ENCODE data around the gene CACNA2D3.

The CACNA2D3 gene

GRCh38 chr3:55009372-55009771, 887.0 kb downstream of the CACNA2D3 start:
- DNase-seq (ENCODE audit: low spot score) = no peak

DNA sequence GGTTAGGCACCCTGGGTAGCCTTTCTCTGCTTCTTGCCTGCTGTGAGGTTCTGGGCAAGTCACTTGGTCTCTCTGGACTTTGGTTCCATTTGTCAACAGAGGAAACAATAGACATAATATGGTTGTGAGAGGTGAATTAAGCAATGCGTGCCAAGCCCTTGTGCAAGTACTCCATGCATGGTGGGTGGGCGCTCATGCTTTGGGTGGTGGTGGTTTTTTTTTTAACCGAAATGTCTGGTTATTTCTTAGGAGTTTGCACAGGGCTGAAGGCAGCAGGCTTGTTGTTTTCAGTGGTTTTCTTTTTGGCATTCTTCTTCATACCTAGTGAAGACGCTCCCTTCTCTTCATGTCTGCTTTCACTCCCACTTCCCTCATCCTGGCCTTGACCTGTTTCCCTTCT, 889.7 kb downstream of the CACNA2D3 start:
- no peak for DNase-seq (ENCODE audit: low spot score)

GRCh38 chr3:55013145-55013925, 891.0 kb downstream of the CACNA2D3 start:
- DNase-seq (ENCODE audit: low spot score) = no peak

- DNase-seq (ENCODE audit: low spot score) = no peak
These were observed 891.7 kb downstream of the CACNA2D3 start for GRCh38 chr3:55014081-55014480.

DNA sequence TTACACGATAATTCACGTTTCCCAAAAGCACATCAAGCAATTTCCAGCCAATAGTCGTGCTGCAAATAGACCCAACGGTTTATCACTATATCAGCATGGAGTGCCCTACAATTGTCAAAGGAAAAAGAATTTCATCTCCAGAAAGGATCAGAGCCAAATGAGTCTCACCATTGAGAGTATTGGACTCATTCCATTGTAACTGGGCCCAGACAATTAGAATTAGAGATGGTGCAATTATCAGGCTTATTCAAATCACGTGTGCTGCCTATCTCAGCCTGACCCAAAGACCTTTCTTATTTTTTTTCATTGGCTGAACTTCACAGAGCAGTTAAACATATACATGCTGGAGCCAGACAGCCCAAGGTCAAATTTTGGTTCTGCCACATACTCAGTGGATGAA, 892.6 kb downstream of the CACNA2D3 start:
- DNase-seq (ENCODE audit: low spot score) = no peak

DNA sequence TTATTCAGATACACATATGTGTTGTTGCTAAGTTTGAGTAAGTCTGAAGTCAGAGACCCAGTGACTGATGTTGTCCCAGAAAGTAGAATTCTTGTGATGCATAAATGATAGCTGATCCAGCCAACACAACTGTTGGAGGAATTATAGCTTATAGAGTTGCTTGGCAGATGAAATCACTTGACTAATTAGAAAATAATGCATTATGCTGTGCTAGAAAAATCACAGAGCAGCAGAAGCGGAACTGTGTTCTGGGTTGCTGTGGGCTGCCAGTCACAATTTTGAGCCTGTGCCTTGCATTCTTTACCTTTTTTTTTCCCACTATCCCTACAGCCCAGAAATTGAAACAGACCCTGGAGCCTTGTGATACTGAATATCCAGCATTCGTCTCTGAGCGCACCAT, 895.5 kb downstream of the CACNA2D3 start:
- DNase-seq (ENCODE audit: low spot score) = no peak

DNA sequence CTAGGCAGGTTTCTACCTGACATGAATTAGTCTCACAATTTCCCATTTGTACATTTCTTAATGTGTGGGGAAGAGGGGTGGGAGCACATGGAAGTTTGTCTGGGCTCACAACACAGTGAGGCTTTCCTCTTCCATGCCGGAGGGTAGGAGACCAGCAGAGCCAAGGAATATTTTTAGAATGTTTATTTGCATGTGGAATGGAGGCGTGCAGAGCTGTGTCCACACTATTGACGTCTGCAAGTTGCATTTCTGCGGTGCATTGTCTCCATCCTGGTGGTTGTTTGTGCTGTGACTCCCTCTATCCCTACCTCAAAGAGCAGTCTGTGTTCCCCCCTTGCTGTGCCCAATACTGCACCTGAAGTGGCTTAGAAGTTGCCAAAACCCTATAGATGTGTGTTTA, 908.6 kb downstream of the CACNA2D3 start:
- no peak for DNase-seq (ENCODE audit: low spot score)

- no peak for DNase-seq (ENCODE audit: low spot score)
These were observed 914.7 kb downstream of the CACNA2D3 start for GRCh38 chr3:55036883-55037577.

- DNase-seq (ENCODE audit: low spot score) = no peak
These were observed 920.2 kb downstream of the CACNA2D3 start for GRCh38 chr3:55042591-55042990.

- DNase-seq (ENCODE audit: low spot score) = no peak
These were observed 922.1 kb downstream of the CACNA2D3 start for GRCh38 chr3:55044486-55044885.

GRCh38 chr3:55059027-55059629, 936.8 kb downstream of the CACNA2D3 start:
- no peak for DNase-seq (ENCODE audit: low spot score)

DNA sequence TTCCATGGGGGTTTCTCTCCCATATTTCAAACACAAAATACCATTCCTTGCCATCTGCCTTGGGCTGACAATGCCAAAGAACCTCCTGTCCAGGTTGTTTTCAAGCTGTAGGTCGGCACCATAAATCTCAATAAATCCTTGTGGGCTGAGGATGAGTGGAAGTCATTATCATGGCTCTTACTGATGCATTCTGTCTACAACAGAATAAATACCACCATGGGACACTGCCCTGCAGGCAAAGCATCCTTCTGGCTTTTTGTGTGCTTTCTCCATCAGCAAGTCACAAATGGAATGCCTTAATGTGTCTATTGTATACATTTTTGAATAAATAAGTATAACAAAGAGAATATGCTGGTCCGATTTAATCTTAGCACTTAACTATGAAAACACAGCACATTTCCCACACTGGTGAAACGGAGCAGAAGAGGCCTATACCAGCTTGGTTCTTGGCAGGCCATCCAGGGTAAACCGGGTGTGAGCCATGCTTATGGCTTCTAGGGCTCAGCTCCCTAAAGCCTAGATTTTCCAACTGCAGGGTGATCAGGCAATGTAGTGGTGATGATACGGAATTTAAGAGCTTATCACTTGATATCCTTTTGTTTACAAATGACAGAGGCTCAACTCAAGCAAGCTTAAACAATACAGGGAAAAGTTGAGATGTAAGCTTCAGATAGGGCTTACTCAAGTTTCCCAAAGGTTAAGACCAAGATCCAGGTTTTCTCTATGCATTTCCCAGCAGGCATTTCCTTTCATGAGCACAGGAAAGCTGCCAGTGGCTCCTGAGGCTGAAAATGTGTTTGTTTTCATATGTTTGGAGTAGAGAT, 938.8 kb downstream of the CACNA2D3 start:
- no peak for DNase-seq (ENCODE audit: low spot score)

DNA sequence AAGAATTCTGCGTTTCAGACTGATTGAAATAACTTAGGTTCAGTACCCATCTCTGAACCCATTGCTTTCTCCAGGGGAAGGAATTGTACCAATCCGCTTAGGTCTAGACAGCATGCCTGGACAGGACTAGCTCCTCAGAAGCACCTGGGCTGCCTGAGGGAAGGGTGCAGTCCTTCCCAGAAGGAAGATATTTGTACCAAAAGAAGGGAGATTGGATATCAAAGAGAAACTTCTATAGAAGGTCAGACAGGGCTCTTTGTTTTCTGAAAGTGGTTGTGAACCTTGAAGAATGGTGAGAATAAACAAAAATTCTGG, 939.3 kb downstream of the CACNA2D3 start:
- no peak for DNase-seq (ENCODE audit: low spot score)

GRCh38 chr3:55064164-55064563, 941.8 kb downstream of the CACNA2D3 start:
- no peak for DNase-seq (ENCODE audit: low spot score)

DNA sequence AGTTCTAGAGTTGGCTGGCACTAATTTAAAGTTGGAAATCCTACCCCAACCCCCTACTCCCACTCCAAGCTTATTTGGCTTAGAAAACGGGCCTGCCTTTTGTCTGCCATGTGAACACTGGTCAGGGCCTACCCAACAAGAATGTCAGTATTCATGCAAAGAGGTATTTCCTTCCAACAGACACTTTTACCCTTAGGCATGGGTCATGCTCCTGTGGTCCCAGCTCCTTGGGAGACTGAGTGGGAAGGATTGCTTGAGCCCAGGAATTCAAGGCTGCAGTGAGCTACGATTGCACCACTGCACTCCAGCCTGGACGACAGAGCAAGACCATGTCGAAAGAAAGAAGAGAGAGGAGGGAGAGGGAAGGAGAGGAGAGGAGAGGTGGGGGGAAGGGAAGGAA, 943.0 kb downstream of the CACNA2D3 start:
- DNase-seq (ENCODE audit: low spot score) = no peak

DNA sequence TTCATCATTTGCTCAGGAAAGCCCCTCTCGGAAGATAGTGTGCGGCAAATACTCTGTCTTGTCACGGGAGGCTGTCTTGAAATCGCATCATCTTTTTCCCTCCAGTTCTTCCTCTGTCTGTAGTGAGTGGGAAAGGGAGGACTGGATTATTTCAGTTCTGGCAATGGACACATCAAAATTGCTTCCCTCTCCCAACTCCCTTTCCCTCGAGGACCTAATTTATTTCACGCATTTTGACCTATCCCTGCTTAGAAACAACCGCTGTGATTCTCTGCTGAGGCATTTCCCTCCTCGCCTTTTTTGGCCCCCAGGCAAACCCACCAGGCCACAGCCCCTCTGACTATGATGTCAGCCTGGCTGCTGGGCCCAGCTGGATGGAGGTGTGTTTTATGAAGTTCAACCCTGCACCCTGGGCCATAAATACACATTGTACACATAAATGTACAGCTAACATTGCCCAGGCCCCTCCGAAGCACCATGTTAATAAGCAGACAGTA, 944.2 kb downstream of the CACNA2D3 start:
- no peak for DNase-seq (ENCODE audit: low spot score)

- no peak for DNase-seq (ENCODE audit: low spot score)
These were observed 947.6 kb downstream of the CACNA2D3 start for GRCh38 chr3:55069950-55070349.

- no peak for DNase-seq (ENCODE audit: low spot score)
These were observed 952.4 kb downstream of the CACNA2D3 start for GRCh38 chr3:55074796-55075195.

GRCh38 chr3:55075846-55076245, 953.5 kb downstream of the CACNA2D3 start:
- no peak for DNase-seq (ENCODE audit: low spot score)

GRCh38 chr3:55077726-55078125, 955.4 kb downstream of the CACNA2D3 start:
- no peak for DNase-seq (ENCODE audit: low spot score)

DNA sequence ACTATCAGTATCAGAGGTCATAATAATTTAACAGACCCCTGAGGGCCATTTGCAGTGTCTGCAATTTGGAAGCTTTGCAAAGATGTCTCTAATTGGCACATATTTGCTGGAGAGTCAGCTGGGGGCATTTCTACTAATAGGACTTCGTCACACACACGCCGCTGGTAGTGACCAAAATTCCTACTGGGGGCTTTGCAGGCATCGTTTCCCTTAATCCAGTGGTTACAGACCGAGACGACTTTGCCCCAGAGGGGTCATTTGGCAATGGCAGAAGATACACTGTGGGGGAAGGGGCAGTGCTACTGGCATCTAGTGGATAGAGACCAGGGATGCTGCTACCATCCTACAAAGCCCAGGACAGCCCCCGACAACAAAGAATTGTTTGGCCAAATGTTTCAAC, 956.5 kb downstream of the CACNA2D3 start:
- DNase-seq (ENCODE audit: low spot score) = no peak

DNA sequence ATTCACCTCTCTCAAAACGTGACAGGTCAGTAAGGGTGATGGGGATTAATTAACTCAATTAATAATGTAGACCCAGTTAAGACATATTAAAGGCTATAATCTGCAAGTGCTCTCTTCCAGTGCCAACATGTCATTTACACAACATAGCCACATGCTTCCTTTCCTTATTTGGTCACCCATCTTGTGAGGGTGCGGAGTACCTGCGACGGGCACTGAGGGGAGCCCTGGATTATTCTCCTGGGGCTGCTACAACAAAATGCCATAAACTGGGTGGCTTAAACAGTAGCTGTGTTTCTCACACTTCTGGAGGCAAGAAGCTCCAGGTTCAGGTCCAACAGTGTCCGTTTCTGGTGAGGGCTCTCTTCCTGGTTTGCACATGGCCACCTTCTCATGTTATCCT, 962.9 kb downstream of the CACNA2D3 start:
- no peak for DNase-seq (ENCODE audit: low spot score)
